ENCODE data around the gene NKPD1.

DNA sequence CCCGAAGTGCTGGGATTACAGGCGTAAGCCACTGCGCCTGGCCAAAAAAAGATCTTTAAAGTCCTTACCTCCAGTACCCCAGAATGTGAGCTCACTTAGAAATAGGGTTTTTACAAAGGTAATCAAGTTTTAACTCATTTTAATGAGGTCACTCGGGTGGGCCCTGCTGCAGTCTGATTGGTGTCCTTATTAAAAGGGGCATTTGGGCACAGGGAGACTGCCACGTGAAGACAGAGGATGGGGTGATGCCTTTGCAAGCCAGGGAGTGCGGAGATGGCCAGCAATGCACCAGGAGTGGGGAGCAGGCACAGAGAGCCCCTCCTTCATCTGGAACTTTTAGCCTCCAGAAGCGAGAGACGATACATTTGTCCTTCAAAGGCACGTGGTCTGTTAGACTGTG is 11.7 kb downstream of the NKPD1 start:
- TF ChIP-seq EZH2 (IDR thresholded peaks at IDR 0.05; ENCODE audit: insufficient read depth, poor library complexity, severe bottlenecking) (no peak), EZH2phosphoT487 (IDR thresholded peaks at IDR 0.05; ENCODE audit: insufficient read depth, low read depth) (no peak)

Data from GM23248 (cell line).